Left lung (tissue), 14 donors: ENCODE results near the gene CBFA2T2. TPM values are rescaled to one million over a fixed set of nuclear protein-coding genes. Genes with fewer than 3 reads are reported as not detected.
"Not testable (repeated sequence)": the region's sequence is repeated elsewhere in the genome, so short reads cannot be mapped to it uniquely, and the experiment has no call there.

Source experiments
- ATAC-seq: fragments of 200-7000 bp; cut with Tn5 transposase; one replicate; pipeline ENCODE4 v1.9.1; 2020; ENCODE audit warnings: moderate library complexity
- DNase-seq, 4 donors: peaks; one replicate each; pipeline ENCODE4 v3.0.0-alpha.2; 2013 to 2020
- H3K27ac ChIP-seq, 2 donors: fragments of 200-600 bp; sonication (generic) in 1 of 2; one replicate each; pipeline versions ENCODE4 v1.5.0 to v1.8.0; 2020 to 2021
- H3K27me3 ChIP-seq, 2 donors: fragments of 200-600 bp; sonication (generic) in 1 of 2; one replicate each; pipeline versions ENCODE4 v1.5.0 to v1.8.0; 2020 to 2021
- H3K36me3 ChIP-seq, 2 donors: fragments of 200-600 bp; sonication (generic) in 1 of 2; one replicate each; pipeline versions ENCODE4 v1.5.0 to v1.8.0; 2020 to 2021
- H3K4me1 ChIP-seq, 2 donors: fragments of 200-600 bp; one replicate each; pipeline ENCODE4 v1.8.0; 2021
- H3K4me3 ChIP-seq, 2 donors: fragments of 200-600 bp; sonication (generic) in 1 of 2; one replicate each; pipeline versions ENCODE4 v1.5.0 to v1.8.0; 2020 to 2021; ENCODE audit warnings: mild to moderate bottlenecking in 1 of 2
- H3K9me3 ChIP-seq, 2 donors: fragments of 200-600 bp; sonication (generic) in 1 of 2; one replicate each; pipeline versions ENCODE4 v1.5.0 to v1.8.0; 2020 to 2021
- CTCF ChIP-seq, 2 donors: fragments of 200-600 bp; sonication (generic) in 1 of 2; IDR thresholded peaks; one replicate each; pipeline versions ENCODE4 v1.5.0 to v1.8.0; 2021; ENCODE audit warnings: antibody characterized with exemption in 2 of 2
- intact Hi-C, 2 donors: fragments of 100-400 bp; cut with DNase I; formaldehyde crosslinking; loops; one replicate each; pipeline versions ENCODE4 v1.11.2 to v1.14.2; 2022
- long read RNA-seq, 12 donors: library from polyadenylated mRNA in 2 of 12; unstranded in 2 of 12; transcript quantifications; one replicate each; pipeline ENCODE4 v2.0.0 and lab custom pipeline, GENCODE V29; 2019 to 2026
- polyA plus RNA-seq, 6 donors: library from polyadenylated mRNA; unstranded; fragments of 120-200 nt; gene quantifications; one replicate each; pipeline ENCODE4 v1.2.1, GENCODE V29; 2013; ENCODE audit not compliant: insufficient read length in 6 of 6
- total RNA-seq, 2 donors: library from RNA; stranded (reverse); fragmentation: NEBNext Ultra II Directional; extraction: Animal tissue kit (Norgen Biotek cat#: 25700); gene quantifications; one replicate each; pipeline ENCODE4 v1.2.1, GENCODE V29; 2021
- donor health status: DM: no; HTN: yes; CAD: no.
- donor health status: DM: no; HTN: no; CAD: no.

The CBFA2T2 gene
- total RNA-seq (10 to 100 TPM; 11.9 to 14.5 TPM), polyA plus RNA-seq (10 to 100 TPM; 40.3 to 54.4 (median 47.0) TPM)
- long read RNA-seq, donor 1, partial matches to known transcripts = 10 of 11 reads
- long read RNA-seq, donor 1, other reads (novel, unspliced or antisense) = 0 of 11 reads
- long read RNA-seq, donor 2, partial matches to known transcripts = 14 of 18 reads
- long read RNA-seq, donor 2, other reads (novel, unspliced or antisense) = 0 of 18 reads
- long read RNA-seq, donor 3, partial matches to known transcripts = 0 of 1 reads
- long read RNA-seq, donor 3, other reads (novel, unspliced or antisense) = 0 of 1 reads
- long read RNA-seq, donor 4, partial matches to known transcripts = 0 of 1 reads
- long read RNA-seq, donor 4, other reads (novel, unspliced or antisense) = 1 of 1 reads
- long read RNA-seq, donor 5 = 0 reads
- long read RNA-seq, donor 6, full-length matches to known transcripts = 2 of 2 reads
- long read RNA-seq, donor 6, partial matches to known transcripts = 0 of 2 reads
- long read RNA-seq, donor 6, other reads (novel, unspliced or antisense) = 0 of 2 reads
- long read RNA-seq, donor 7, partial matches to known transcripts = 6 of 8 reads
- long read RNA-seq, donor 7, other reads (novel, unspliced or antisense) = 0 of 8 reads
- long read RNA-seq, donor 8, full-length matches to known transcripts = 2 of 2 reads
- long read RNA-seq, donor 8, partial matches to known transcripts = 0 of 2 reads
- long read RNA-seq, donor 8, other reads (novel, unspliced or antisense) = 0 of 2 reads
- long read RNA-seq, donor 9 = 0 reads
- long read RNA-seq, donor 10, partial matches to known transcripts = 2 of 7 reads
- long read RNA-seq, donor 10, other reads (novel, unspliced or antisense) = 4 of 7 reads
- long read RNA-seq, donor 11 = 0 reads
- long read RNA-seq, donor 12, partial matches to known transcripts = 0 of 3 reads
- long read RNA-seq, donor 12, other reads (novel, unspliced or antisense) = 0 of 3 reads

- TF ChIP-seq CTCF (IDR thresholded peaks at IDR 0.05) = no peak
- no peaks in the 10 kb centered on the region for H3K9me3 ChIP-seq
- peak within 1 kb of the TSS; percentile 85 to 98 for H3K4me3 ChIP-seq
- intact Hi-C loops = no loop called here
- no peaks in the 10 kb centered on the region for H3K36me3 ChIP-seq
- H3K27ac ChIP-seq = peak within 1 kb of the TSS; percentile 94 to 95
- peak in 3 of 4 donors; percentile 74 to 78 (median 75) for DNase-seq
- H3K4me1 ChIP-seq = peaks cover 12 to 28% of the 10 kb centered on the region in 2 donors
- ATAC-seq = peak; percentile 56
- no peaks in the 10 kb centered on the region for H3K27me3 ChIP-seq
Observed at GRCh38 chr20:33490023-33490933, at the start of gene CBFA2T2. TSS of gene CBFA2T2 (plus strand) at chr20:33490096. CDS start at chr20:33490268, 172 bp downstream.

- intact Hi-C loops, H3K4me3 ChIP-seq, H3K36me3 ChIP-seq, DNase-seq, H3K9me3 ChIP-seq, ATAC-seq, H3K27ac ChIP-seq: not testable (repeated sequence)
- Histone ChIP-seq H3K4me1 (peaks cover 0 to 16% of the 10 kb centered on the region in 2 donors), H3K27me3 (peaks cover 0 to 11% of the 10 kb centered on the region in 2 donors)
Observed at GRCh38 chr20:33440562-33440961, 49.3 kb upstream of the CBFA2T2 start.

DNA sequence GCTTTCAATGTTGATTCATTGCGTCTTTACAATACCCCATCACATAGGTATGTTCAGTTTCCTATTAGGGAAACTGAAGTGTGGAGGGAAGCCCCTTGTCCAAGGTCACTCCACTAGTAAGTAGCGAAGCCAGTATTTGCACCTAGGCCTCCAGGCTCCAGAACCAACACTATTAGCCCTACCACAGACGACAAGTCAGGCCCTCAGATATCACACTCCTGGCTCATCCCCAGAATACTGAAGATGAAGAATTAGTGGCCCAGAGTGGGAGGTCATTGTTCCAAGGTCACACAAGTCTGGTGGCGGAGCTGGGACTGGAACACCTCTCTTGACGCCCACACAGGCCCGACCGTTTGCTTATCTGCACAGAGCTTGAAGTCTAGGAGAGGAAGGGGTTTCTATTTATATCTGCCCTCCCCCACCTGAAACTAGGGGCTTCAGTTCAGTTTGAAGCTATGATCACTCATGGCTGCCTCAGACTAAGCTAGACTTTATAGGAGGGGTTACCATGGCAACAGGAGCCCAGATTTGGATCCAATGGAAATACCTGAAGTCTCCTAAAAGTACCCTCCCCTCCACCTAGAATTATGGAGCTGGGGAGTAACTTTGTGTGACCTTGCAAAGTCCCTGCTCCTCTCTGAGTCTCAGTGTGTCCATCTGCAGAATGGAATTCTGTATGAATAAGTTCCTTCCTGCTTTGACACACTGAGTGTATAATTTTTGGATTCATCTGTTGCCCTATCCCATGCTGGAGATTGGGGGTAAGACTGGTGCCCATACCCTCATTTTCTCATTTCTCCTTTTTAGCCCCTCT lies 48.5 kb upstream of the CBFA2T2 start:
- no peak overlapping the region for H3K4me3 ChIP-seq

More for the DNA sequence above, 48.5 kb upstream of the CBFA2T2 start:
- ATAC-seq = no peak
- H3K36me3 ChIP-seq = no peaks in the 10 kb centered on the region
- TF ChIP-seq CTCF (IDR thresholded peaks at IDR 0.05) = no peak
- peaks cover 0 to 11% of the 10 kb centered on the region in 2 donors for H3K27me3 ChIP-seq
- no peak for DNase-seq
- intact Hi-C loops = no loop called here
- H3K4me1 ChIP-seq = peaks cover 0 to 16% of the 10 kb centered on the region in 2 donors
- no peak overlapping the region for H3K27ac ChIP-seq
- H3K9me3 ChIP-seq = no peaks in the 10 kb centered on the region
